Heart right ventricle (tissue), 16 donors: Measurements from ENCODE around the gene FOXO3. TPM values are rescaled to one million over a fixed set of nuclear protein-coding genes. Genes with fewer than 3 reads are reported as not detected.

Experiments used
- ATAC-seq, 8 donors: fragments of 200-7000 bp; cut with Tn5 transposase; one replicate each; pipeline ENCODE4 v1.9.1; 2020; ENCODE audit warnings: mild to moderate bottlenecking in 8 of 8, moderate library complexity in 8 of 8, moderate number of reproducible peaks in 1 of 8
- DNase-seq, 2 donors: peaks; one replicate each; pipeline ENCODE4 v3.0.0-alpha.2; 2020
- H3K27ac ChIP-seq, 10 donors: fragments of 200-600 bp; sonication (generic) in 2 of 10; one replicate each; pipeline versions ENCODE4 v1.5.0 to v1.8.0; 2020 to 2022; ENCODE audit warnings: mild to moderate bottlenecking in 3 of 10
- H3K27me3 ChIP-seq, 7 donors: fragments of 200-600 bp; one replicate each; pipeline ENCODE4 v1.8.0; 2021 to 2022; ENCODE audit warnings: mild to moderate bottlenecking in 2 of 7
- H3K36me3 ChIP-seq, 9 donors: fragments of 200-600 bp; sonication (generic) in 1 of 9; one replicate each; pipeline versions ENCODE4 v1.5.0 to v1.8.0; 2020 to 2022; ENCODE audit warnings: mild to moderate bottlenecking in 2 of 9
- H3K4me1 ChIP-seq, 9 donors: fragments of 200-600 bp; sonication (generic) in 1 of 9; one replicate each; pipeline versions ENCODE4 v1.5.0 to v1.8.0; 2020 to 2022; ENCODE audit warnings: mild to moderate bottlenecking in 4 of 9
- H3K4me3 ChIP-seq, 10 donors: fragments of 200-600 bp; sonication (generic) in 2 of 10; one replicate each; pipeline versions ENCODE4 v1.5.0 to v1.8.0; 2020 to 2022; ENCODE audit warnings: mild to moderate bottlenecking in 7 of 10, moderate library complexity in 2 of 10
- H3K9me3 ChIP-seq, 11 donors: fragments of 200-600 bp in 10 of 11; sonication (generic) in 2 of 11; one replicate each; pipeline versions ENCODE4 v1.5.0 to v1.8.0; 2013 to 2022; ENCODE audit warnings: mild to moderate bottlenecking in 2 of 11, control low read depth in 1 of 11, moderate library complexity in 1 of 11
- WGBS, 2 donors: extraction: QIAGEN DNeasy Blood & Tissue Kit; methylation state at CpG; one replicate each; pipeline ENCODE4 v1.1.7; 2013; ENCODE audit warnings: inconsistent platforms in 1 of 2; 5-methylcytosine and 5-hydroxymethylcytosine counted together
- intact Hi-C, 10 donors: fragments of 100-400 bp; cut with DNase I; formaldehyde crosslinking; loops; one replicate each; pipeline versions ENCODE4 v1.11.1 to v1.14.2; 2022
- polyA plus RNA-seq, 2 donors: library from polyadenylated mRNA; stranded (reverse); fragments of 200-250 nt; gene quantifications; one replicate each; pipeline ENCODE4 v1.2.3, GENCODE V29; 2013
- total RNA-seq, 10 donors: library from RNA; stranded (reverse); fragmentation: NEBNext Ultra II Directional in 3 of 10; extraction: Animal tissue kit (Norgen Biotek cat#: 25700) in 3 of 10; gene quantifications; one replicate each; pipeline versions ENCODE4 v1.2.1 to v1.2.4, GENCODE V29; 2021 to 2023
- TF ChIP-seq, protein P1 (sequence below), 9 donors: fragments of 200-600 bp; sonication (generic) in 2 of 9; IDR thresholded peaks; one replicate each; pipeline versions ENCODE4 v1.5.0 to v1.8.0; 2021 to 2022; ENCODE audit warnings: antibody characterized with exemption in 9 of 9, mild to moderate bottlenecking in 5 of 9, moderate library complexity in 1 of 9
- donor health status: Arrhythmogenic right ventricular cardiomyopathy.
- donor health status: ischemic (EF 13 %, LVEDD 7.1; RV severe dilation, severe dysfunction).
- donor health status: healthy with polysubstance abuse.
- donor health status: DM: no; HTN: yes; CAD: no.
- donor health status: DM: no; HTN: no; CAD: no.
- donor health status: ischemic (EF 25% LVEDD 6.9; RV normal size, moderate dysfunction).
- donor health status: ischemic (EF 25% LVEDD 5.7; RV mildly dilated, moderate dysfunction).
- donor health status: healthy.
- donor health status: DM: yes; HTN: yes; CAD: no.
- donor health status: Ischemic cardiomyopathy.
- donor health status: ischemic (EF 35%, LVEDD 5.7; RV mildly dilated, moderate dysfunction).
- donor health status: nonischemic (EF 11% LVEDD 7.7; RV severe dilation, severe dysfunction).
- donor health status: DM: yes; HTN: yes; CAD: no.
- donor health status: PGD.
- donor health status: ischemic (EF 29% LVEDD 5.4; RV normal size, mild dysfunction).
- donor health status: nonischemic (EF 23%, LVEDD 6.1; RV moderate dilation, normal function).

Gene FOXO3
- total and polyA plus RNA-seq, 12 donors, result 16.8 to 52.6 (median 37.0) TPM

DNA sequence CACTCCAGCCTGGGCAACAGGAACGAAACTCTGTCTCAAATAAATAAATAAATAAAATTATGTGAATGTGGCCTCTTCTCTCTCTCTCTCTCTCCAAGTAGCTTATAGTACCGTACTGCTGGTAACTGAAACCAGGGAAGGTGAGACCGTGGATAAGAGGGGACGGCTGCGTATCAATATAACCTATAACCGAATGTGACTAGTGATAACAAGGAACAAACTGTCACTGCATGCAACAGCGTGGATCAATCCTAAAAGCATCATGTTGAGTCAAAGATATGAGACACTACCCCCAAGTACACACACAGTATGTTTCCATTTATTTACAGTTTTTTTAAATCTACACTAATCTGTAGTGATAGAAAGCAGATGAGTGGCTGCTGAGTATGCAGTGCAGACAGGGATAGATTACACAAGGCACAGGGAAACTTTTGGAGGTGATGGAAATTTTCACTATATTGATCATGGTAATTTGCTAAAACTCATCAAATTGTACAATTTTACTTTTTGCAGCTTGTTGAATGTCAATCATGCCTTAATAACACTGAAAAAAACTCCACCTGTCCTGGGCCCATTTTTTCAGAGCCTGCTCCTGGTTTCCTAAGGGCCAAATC is 166.1 kb downstream of the FOXO3 start:
- WGBS, 2 donors, result 94 to 96% methylated on average over 7 of the region's 7 CpGs

DNA sequence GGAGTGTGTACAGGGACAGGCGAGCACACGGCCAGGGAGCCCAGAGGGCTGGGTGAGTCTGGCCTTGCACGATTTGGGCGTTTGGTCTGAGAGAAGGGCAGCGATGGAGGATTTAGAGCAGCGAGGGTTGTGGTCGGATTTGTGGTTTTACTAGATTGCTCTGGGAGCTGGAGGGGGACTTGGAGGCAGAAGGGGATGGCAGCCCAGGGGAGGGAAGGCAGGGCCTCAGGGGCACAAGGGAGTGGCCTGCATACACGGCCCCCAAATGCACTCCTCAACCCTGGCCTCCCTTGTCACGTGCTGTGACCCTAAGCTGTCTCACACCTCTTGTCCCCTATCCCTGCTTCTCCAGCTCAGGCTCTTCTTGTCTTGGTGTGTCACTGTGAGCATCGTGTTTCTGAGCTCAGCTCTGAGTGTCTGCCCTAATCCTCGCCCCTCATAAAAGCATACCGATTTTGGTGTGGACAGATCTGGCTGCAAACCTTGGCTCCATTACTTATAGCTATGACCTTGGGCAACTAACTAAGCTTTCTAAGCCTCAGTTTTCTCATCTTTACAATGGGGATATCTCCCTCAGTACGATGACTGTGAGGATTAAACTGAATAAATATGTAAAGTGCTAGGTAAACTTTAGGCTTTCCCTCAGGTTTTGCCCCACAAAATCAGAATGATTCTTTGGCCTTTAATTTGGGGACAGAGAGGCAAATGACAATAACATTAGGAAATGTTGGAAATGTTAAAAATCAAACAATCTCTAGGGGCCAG is 167.4 kb downstream of the FOXO3 start:
- WGBS, 2 donors, result 79 to 87% methylated on average over 13 of the region's 13 CpGs
- Histone ChIP-seq H3K27ac (no peak overlapping the region), H3K36me3 (no peaks in the 10 kb centered on the region), H3K4me3 (no peak overlapping the region), H3K4me1 (peaks cover 0 to 13% (median 0%) of the 10 kb centered on the region in 9 donors), H3K9me3 (peaks cover 0 to 14% (median 10%) of the 10 kb centered on the region in 11 donors), H3K27me3 (no peaks in the 10 kb centered on the region)
- ATAC-seq, result no peak
- TF ChIP-seq, protein P1, sequence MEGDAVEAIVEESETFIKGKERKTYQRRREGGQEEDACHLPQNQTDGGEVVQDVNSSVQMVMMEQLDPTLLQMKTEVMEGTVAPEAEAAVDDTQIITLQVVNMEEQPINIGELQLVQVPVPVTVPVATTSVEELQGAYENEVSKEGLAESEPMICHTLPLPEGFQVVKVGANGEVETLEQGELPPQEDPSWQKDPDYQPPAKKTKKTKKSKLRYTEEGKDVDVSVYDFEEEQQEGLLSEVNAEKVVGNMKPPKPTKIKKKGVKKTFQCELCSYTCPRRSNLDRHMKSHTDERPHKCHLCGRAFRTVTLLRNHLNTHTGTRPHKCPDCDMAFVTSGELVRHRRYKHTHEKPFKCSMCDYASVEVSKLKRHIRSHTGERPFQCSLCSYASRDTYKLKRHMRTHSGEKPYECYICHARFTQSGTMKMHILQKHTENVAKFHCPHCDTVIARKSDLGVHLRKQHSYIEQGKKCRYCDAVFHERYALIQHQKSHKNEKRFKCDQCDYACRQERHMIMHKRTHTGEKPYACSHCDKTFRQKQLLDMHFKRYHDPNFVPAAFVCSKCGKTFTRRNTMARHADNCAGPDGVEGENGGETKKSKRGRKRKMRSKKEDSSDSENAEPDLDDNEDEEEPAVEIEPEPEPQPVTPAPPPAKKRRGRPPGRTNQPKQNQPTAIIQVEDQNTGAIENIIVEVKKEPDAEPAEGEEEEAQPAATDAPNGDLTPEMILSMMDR (IDR thresholded peaks at IDR 0.05), result no peak
- DNase-seq, result no peak
- intact Hi-C loops, result no loop called here

More for the DNA sequence above, 166.1 kb downstream of the FOXO3 start:
- no peaks in the 10 kb centered on the region for H3K36me3 ChIP-seq
- peaks cover 0 to 13% (median 0%) of the 10 kb centered on the region in 9 donors for H3K4me1 ChIP-seq
- H3K9me3 ChIP-seq, result peaks cover 0 to 15% (median 10%) of the 10 kb centered on the region in 11 donors
- intact Hi-C loops, result no loop called here
- no peak for DNase-seq
- no peaks in the 10 kb centered on the region for H3K27me3 ChIP-seq
- TF ChIP-seq, protein P1 (IDR thresholded peaks at IDR 0.05), result no peak
- ATAC-seq, result no peak
- H3K4me3 ChIP-seq, result no peak overlapping the region
- H3K27ac ChIP-seq, result no peak overlapping the region

DNA sequence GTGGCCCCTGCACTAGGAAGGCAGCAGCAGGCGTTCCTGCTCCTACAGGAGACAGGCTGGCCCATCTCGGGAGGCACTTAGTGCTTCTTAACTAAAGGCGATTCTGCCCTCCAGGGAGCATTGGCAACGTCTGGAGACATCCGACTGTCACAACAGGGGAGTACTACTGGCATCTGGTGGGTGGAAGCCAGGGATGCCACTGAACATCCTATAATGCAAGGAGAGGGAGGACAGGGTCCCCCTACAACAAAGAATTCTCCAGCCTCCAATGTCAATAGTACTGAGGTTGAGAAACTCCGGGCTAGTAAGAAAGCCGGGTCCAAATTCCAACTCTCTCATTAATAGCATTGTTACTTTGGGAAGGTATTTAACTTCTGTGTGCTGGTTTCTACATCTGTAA is 168.1 kb downstream of the FOXO3 start:
- Histone ChIP-seq H3K27me3 (no peaks in the 10 kb centered on the region), H3K4me3 (no peak overlapping the region), H3K36me3 (no peaks in the 10 kb centered on the region), H3K27ac (no peak overlapping the region), H3K4me1 (peaks cover 0 to 13% (median 0%) of the 10 kb centered on the region in 9 donors), H3K9me3 (peaks cover 0 to 7% (median 3%) of the 10 kb centered on the region in 11 donors)
- intact Hi-C loops, result no loop called here
- DNase-seq (no peak), ATAC-seq (no peak)
- WGBS, 2 donors, result 87 to 89% methylated on average over 7 of the region's 7 CpGs
- TF ChIP-seq, protein P1 (IDR thresholded peaks at IDR 0.05), result no peak

DNA sequence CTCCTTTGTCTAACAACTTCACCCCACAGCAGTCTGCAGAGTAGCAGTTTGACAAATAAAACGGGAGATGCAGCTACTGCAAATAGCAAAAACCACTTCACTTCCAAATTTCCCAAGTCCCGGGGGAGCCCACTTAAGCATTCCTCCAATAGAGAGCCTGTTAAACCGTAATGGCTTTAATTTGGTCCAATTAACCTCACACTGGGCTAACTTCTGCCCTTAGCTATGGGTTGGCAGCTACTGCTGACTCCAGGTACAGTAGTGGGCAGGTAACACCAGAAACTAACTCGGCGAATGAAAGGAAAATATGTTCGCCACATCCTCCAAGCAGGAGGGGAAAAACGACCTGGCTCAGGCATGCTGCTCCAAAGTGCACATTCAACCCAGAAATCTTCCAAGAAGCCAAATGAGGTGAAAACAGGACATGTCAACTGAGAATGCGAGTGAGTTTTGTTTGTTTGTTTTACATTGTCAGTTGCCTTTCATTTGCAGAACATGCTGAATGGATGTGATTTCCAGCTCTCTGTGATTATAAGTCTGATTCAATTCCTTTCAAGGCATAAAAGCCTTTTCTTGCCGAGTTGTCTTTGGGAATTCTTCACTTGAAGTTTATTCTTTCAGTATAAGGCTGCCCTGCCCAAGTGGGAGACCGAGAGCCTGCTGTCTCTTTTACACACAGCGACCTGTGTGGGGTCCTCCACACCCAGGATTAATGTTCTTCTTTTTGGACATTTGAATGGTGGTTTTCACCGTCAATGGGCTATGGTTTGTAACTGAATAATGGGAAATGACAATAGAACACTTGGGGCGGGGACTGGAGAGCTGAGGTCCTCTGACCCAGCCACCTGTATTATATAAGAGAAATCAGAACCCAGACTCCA is 170.2 kb downstream of the FOXO3 start:
- Histone ChIP-seq H3K4me3 (peak overlapping the region in 1 of 10 donors; percentile 7), H3K27me3 (no peaks in the 10 kb centered on the region), H3K36me3 (no peaks in the 10 kb centered on the region), H3K9me3 (no peaks in the 10 kb centered on the region), H3K27ac (no peak overlapping the region), H3K4me1 (peaks cover 0 to 13% (median 0%) of the 10 kb centered on the region in 9 donors)
- intact Hi-C loops, result no loop called here
- 61 to 65% methylated on average over 13 of the region's 13 CpGs for WGBS, 2 donors
- no peak for DNase-seq
- no peak for ATAC-seq
- TF ChIP-seq, protein P1 (IDR thresholded peaks at IDR 0.05), result no peak
